Endodermal cell (in vitro differentiated cells): ENCODE data around the gene HOXB4. TPM values are rescaled to one million over a fixed set of nuclear protein-coding genes. Genes with fewer than 3 reads are reported as not detected.

Experiments
- DNase-seq: peaks from one replicate; pipeline ENCODE4 v3.0.0-alpha.2; 2017
- H3K27ac ChIP-seq: 2 replicates; pipeline ENCODE4 v1.5.1; 2013; ENCODE audit warnings: mild to moderate bottlenecking, low read depth, low read length, moderate library complexity
- H3K27me3 ChIP-seq: 2 replicates; pipeline ENCODE4 v1.6.1; 2013; ENCODE audit warnings: mild to moderate bottlenecking, low read length, moderate library complexity; ENCODE audit not compliant: insufficient read depth, control insufficient read depth, poor library complexity, severe bottlenecking
- H3K36me3 ChIP-seq: 2 replicates; pipeline ENCODE4 v1.7.0; 2013; ENCODE audit warnings: mild to moderate bottlenecking, low read length, moderate library complexity; ENCODE audit not compliant: control insufficient read depth, insufficient read depth
- H3K4me1 ChIP-seq: one replicate; pipeline ENCODE4 v1.7.0; 2013; ENCODE audit warnings: low read length; ENCODE audit not compliant: control insufficient read depth, insufficient read depth
- H3K4me3 ChIP-seq: 2 replicates; pipeline ENCODE4 v1.5.1; 2013; ENCODE audit warnings: mild to moderate bottlenecking, low read length, moderate library complexity
- H3K9ac ChIP-seq: 2 replicates; pipeline ENCODE4 v1.6.1; 2013; ENCODE audit warnings: mild to moderate bottlenecking, low read length, moderate library complexity; ENCODE audit not compliant: poor library complexity, severe bottlenecking; ENCODE audit errors: extremely low read depth
- H3K9me3 ChIP-seq: 2 replicates; pipeline ENCODE4 v1.6.1; 2013; ENCODE audit warnings: mild to moderate bottlenecking, low read length, moderate library complexity; ENCODE audit not compliant: control insufficient read depth
- H3K27ac Mint-ChIP-seq: 2 replicates; pipeline ENCODE4 v1.8.0; 2020; ENCODE audit warnings: mixed read lengths
- H3K27me3 Mint-ChIP-seq: 2 replicates; pipeline ENCODE4 v1.8.0; 2021; ENCODE audit warnings: mild to moderate bottlenecking, mixed read lengths; ENCODE audit not compliant: insufficient read depth
- H3K36me3 Mint-ChIP-seq: 2 replicates; pipeline ENCODE4 v1.8.0; 2020; ENCODE audit warnings: low read depth, mixed read lengths
- H3K4me1 Mint-ChIP-seq: 2 replicates; pipeline ENCODE4 v1.8.0; 2020; ENCODE audit warnings: mixed read lengths
- H3K4me3 Mint-ChIP-seq: 2 replicates; pipeline ENCODE4 v1.8.0; 2020; ENCODE audit warnings: mild to moderate bottlenecking, moderate library complexity, mixed read lengths
- H3K9me3 Mint-ChIP-seq: 2 replicates; pipeline ENCODE4 v1.8.0; 2020; ENCODE audit warnings: mild to moderate bottlenecking, mixed read lengths
- WGBS, 2 experiments: methylation state at CpG; one replicate each; pipeline versions ENCODE4 v1.1.5 to v1.1.7; 2013; ENCODE audit warnings: missing lambda C conversion rate in 2 of 2, mixed read lengths in 1 of 2; ENCODE audit not compliant: insufficient coverage in 1 of 2, insufficient read length in 1 of 2; 5-methylcytosine and 5-hydroxymethylcytosine counted together
- total RNA-seq, 2 donors: library from RNA; stranded (reverse); fragmentation: NEBNext Ultra II Directional in 1 of 2; extraction: Animal tissue kit (Norgen Biotek cat#: 25700) in 1 of 2; gene quantifications; 2 replicates in 1 of 2; 3 replicates in 1 of 2; pipeline ENCODE4 v1.2.1, GENCODE V29; 2021
- TF ChIP-seq, protein P1 (sequence below): fragments of 200-600 bp; sonication (generic); conservative IDR thresholded peaks from 2 replicates; pipeline ENCODE4 v1.5.0; 2021; ENCODE audit warnings: antibody characterized with exemption, mild to moderate bottlenecking

HOXB4 gene
- total RNA-seq, 2 donors from 2014 or later = not detected

DNA sequence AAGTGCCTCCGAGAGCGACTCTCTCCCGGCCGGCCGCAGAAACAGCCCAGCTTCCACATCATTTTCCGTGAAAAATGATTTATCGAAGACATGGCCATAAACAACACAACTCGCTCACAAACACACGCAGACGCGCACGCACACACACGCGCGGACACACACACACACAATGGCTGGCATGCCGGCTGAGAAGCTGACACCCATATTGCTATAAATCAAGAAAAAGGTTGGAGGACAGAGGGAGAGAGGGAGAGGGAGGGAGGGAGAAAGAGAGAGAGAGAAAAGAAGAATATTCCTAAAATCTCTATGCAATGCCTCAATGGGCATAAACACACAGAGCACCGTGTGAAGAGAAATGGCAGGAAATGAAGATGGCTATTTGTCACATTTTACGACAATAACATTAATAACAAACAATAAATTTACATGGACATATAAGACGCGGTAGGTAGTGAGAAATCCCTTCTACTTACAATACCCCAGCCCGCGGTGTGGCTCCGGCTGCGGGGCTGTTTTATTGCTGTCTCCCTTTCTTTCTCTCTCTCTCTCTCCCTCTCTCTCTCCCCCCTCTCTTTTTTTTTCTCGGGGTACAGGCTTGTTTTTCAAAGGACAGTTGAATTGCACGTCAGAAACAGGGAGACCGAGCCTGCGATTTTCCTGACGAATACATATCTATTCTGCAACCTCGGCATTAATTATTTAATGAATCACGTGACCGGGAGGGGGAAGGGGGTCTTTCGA lies 9.5 kb downstream of the HOXB4 start:
- peaks cover 13% of the 10 kb centered on the region for H3K4me1 ChIP-seq
- 6 to 9% methylated on average over 11 to 31 of the region's 33 CpGs for WGBS, 2 experiments

DNA sequence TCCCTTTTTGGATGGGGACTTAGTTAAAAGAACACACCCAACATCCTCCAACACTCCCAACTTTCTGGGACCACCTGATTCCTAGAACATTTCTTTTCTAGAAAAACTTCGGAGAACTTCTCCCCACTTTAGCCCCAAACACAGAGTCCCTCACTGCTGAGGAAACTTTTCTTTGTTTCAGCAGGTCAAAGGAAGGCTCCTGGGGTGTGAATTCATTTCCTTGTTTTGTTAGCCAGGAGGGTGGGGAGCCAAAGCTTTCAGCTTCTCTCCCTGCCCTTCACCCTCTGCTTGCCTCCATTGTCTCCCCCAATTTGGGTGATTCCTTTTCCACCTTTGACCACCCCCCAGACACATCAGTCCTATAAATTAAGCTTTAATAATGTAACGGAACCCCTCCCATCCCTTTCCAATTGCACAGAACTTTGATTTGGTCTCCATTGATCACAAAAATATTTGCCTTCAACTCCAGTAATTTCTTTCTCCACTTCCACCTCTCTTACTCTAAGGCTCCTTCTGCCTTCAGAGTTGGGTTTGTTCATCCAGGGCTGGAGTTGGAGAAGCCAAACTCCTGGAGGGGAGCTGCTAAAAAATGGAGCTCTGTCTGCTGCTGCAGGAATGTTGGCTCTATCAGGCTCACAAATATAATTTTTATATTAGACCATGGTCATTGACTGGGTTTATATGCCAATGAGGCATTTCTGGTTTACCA lies 10.3 kb downstream of the HOXB4 start:
- WGBS, 2 experiments = 0 to 14% methylated on average over 2 of the region's 2 CpGs
- Mint-ChIP-seq H3K9me3 (no peaks in the 10 kb centered on the region), H3K4me1 (peaks cover 16% of the 10 kb centered on the region), H3K27me3 (peaks cover 12% of the 10 kb centered on the region), H3K36me3 (no peaks in the 10 kb centered on the region), H3K4me3 (no peak overlapping the region), H3K27ac (no peak overlapping the region)
- Histone ChIP-seq H3K27me3 (peaks cover 99% of the 10 kb centered on the region), H3K27ac (no peak overlapping the region), H3K9ac (no peak overlapping the region), H3K4me1 (peaks cover 13% of the 10 kb centered on the region), H3K36me3 (no peaks in the 10 kb centered on the region), H3K4me3 (no peak overlapping the region), H3K9me3 (peaks cover 13% of the 10 kb centered on the region)
- TF ChIP-seq, protein P1, sequence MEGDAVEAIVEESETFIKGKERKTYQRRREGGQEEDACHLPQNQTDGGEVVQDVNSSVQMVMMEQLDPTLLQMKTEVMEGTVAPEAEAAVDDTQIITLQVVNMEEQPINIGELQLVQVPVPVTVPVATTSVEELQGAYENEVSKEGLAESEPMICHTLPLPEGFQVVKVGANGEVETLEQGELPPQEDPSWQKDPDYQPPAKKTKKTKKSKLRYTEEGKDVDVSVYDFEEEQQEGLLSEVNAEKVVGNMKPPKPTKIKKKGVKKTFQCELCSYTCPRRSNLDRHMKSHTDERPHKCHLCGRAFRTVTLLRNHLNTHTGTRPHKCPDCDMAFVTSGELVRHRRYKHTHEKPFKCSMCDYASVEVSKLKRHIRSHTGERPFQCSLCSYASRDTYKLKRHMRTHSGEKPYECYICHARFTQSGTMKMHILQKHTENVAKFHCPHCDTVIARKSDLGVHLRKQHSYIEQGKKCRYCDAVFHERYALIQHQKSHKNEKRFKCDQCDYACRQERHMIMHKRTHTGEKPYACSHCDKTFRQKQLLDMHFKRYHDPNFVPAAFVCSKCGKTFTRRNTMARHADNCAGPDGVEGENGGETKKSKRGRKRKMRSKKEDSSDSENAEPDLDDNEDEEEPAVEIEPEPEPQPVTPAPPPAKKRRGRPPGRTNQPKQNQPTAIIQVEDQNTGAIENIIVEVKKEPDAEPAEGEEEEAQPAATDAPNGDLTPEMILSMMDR = no peak
- no peak for DNase-seq

More for the DNA sequence above, 9.5 kb downstream of the HOXB4 start:
- peaks cover 3% of the 10 kb centered on the region for H3K27me3 Mint-ChIP-seq
- H3K4me3 Mint-ChIP-seq = no peak overlapping the region
- Histone ChIP-seq H3K36me3 (no peaks in the 10 kb centered on the region), H3K4me3 (peak overlapping the region; percentile 14), H3K9me3 (peaks cover 13% of the 10 kb centered on the region), H3K27ac (no peak overlapping the region), H3K9ac (no peak overlapping the region), H3K27me3 (peaks cover 99% of the 10 kb centered on the region)
- TF ChIP-seq, protein P1 = no peak
- H3K9me3 Mint-ChIP-seq = no peaks in the 10 kb centered on the region
- DNase-seq = no peak
- peaks cover 16% of the 10 kb centered on the region for H3K4me1 Mint-ChIP-seq
- H3K27ac Mint-ChIP-seq = no peak overlapping the region
- no peaks in the 10 kb centered on the region for H3K36me3 Mint-ChIP-seq

DNA sequence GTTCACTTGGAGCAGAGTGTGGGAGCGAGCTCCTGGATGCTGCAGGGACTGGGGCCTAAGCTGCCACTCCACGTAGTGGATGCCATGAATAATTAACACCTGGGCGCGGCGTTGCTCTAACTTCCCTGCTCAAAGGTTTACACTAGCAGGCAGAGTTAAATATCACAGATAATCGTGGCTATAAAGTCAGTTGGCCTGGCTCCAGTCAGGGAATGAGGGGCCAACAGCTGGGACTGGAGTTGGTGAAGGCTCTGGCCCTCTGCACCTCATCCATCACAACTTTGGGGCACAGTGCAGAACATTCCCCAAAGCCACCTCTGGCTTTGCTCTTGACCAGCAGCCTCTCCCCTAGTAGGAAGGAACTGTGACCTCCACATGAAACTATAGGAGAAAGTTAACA lies 10.9 kb downstream of the HOXB4 start:
- H3K4me1 Mint-ChIP-seq = peaks cover 16% of the 10 kb centered on the region
- no peak overlapping the region for H3K27ac ChIP-seq
- no peaks in the 10 kb centered on the region for H3K36me3 ChIP-seq
- no peaks in the 10 kb centered on the region for H3K9me3 Mint-ChIP-seq
- 18 to 34% methylated on average over 6 of the region's 6 CpGs for WGBS, 2 experiments
- H3K9me3 ChIP-seq = peaks cover 13% of the 10 kb centered on the region
- H3K9ac ChIP-seq = no peak overlapping the region
- H3K27me3 ChIP-seq = peaks cover 99% of the 10 kb centered on the region
- H3K4me3 ChIP-seq = no peak overlapping the region
- TF ChIP-seq, protein P1 = no peak
- no peaks in the 10 kb centered on the region for H3K36me3 Mint-ChIP-seq
- peaks cover 18% of the 10 kb centered on the region for H3K27me3 Mint-ChIP-seq
- H3K4me3 Mint-ChIP-seq = no peak overlapping the region
- peaks cover 13% of the 10 kb centered on the region for H3K4me1 ChIP-seq
- H3K27ac Mint-ChIP-seq = no peak overlapping the region
- DNase-seq = peak; percentile 70
